ENCODE data around the gene NCKAP5.

The NCKAP5 gene

GRCh38 chr2:133486771-133487191 is 81.5 kb downstream of the NCKAP5 start:
- no peak for DNase-seq (ENCODE audit: low read depth)
- no peak overlapping the region for H3K4me3 ChIP-seq (ENCODE audit: low read length)
- TF ChIP-seq, protein P1, sequence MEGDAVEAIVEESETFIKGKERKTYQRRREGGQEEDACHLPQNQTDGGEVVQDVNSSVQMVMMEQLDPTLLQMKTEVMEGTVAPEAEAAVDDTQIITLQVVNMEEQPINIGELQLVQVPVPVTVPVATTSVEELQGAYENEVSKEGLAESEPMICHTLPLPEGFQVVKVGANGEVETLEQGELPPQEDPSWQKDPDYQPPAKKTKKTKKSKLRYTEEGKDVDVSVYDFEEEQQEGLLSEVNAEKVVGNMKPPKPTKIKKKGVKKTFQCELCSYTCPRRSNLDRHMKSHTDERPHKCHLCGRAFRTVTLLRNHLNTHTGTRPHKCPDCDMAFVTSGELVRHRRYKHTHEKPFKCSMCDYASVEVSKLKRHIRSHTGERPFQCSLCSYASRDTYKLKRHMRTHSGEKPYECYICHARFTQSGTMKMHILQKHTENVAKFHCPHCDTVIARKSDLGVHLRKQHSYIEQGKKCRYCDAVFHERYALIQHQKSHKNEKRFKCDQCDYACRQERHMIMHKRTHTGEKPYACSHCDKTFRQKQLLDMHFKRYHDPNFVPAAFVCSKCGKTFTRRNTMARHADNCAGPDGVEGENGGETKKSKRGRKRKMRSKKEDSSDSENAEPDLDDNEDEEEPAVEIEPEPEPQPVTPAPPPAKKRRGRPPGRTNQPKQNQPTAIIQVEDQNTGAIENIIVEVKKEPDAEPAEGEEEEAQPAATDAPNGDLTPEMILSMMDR (IDR thresholded peaks at IDR 0.05; ENCODE audit: insufficient read depth, low read depth, low read length, missing control alignments), result no peak

DNA sequence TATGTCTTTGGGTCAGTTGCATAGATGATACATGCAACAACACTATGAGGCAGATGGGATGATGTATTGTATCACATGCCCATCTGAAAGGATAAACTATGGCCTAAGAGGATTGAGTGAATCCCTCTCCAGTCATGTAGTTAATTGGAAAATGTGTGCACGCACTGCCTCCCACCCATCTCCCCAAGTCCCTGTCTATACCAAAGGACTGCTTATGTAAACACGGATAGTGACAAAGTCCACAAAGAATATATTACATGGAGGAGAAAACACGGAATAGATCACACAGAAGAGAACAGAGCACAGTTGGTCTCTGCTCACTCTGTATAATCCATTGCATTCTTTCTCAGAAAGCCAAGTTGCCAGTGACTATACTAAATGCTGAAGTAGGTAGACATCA is 82.4 kb downstream of the NCKAP5 start:
- no peak for DNase-seq (ENCODE audit: low read depth)
- TF ChIP-seq, protein P1 (IDR thresholded peaks at IDR 0.05; ENCODE audit: insufficient read depth, low read depth, low read length, missing control alignments), result no peak

GRCh38 chr2:133484784-133485183 is 83.5 kb downstream of the NCKAP5 start:
- TF ChIP-seq, protein P1 (IDR thresholded peaks at IDR 0.05; ENCODE audit: insufficient read depth, low read depth, low read length, missing control alignments), result no peak
- no peak overlapping the region for H3K4me3 ChIP-seq (ENCODE audit: low read length)
- DNase-seq (ENCODE audit: low read depth), result no peak

More for the DNA sequence above, 82.4 kb downstream of the NCKAP5 start:
- no peak overlapping the region for H3K4me3 ChIP-seq (ENCODE audit: low read length)

- TF ChIP-seq, protein P1 (IDR thresholded peaks at IDR 0.05; ENCODE audit: insufficient read depth, low read depth, low read length, missing control alignments), result no peak
- no peak for DNase-seq (ENCODE audit: low read depth)
- no peak overlapping the region for H3K4me3 ChIP-seq (ENCODE audit: low read length)
Observed at GRCh38 chr2:133484106-133484505, 84.2 kb downstream of the NCKAP5 start.

GRCh38 chr2:133483181-133483580 is 85.1 kb downstream of the NCKAP5 start:
- H3K4me3 ChIP-seq (ENCODE audit: low read length), result no peak overlapping the region
- TF ChIP-seq, protein P1 (IDR thresholded peaks at IDR 0.05; ENCODE audit: insufficient read depth, low read depth, low read length, missing control alignments), result no peak
- no peak for DNase-seq (ENCODE audit: low read depth)

- peak; percentile 83 for DNase-seq (ENCODE audit: low read depth)
- no peak overlapping the region for H3K4me3 ChIP-seq (ENCODE audit: low read length)
- TF ChIP-seq, protein P1 (IDR thresholded peaks at IDR 0.05; ENCODE audit: insufficient read depth, low read depth, low read length, missing control alignments), result no peak
Observed at GRCh38 chr2:133480707-133481429, 87.4 kb downstream of the NCKAP5 start.

GRCh38 chr2:133477616-133477990 is 90.7 kb downstream of the NCKAP5 start:
- TF ChIP-seq, protein P1 (IDR thresholded peaks at IDR 0.05; ENCODE audit: insufficient read depth, low read depth, low read length, missing control alignments), result no peak
- H3K4me3 ChIP-seq (ENCODE audit: low read length), result no peak overlapping the region
- peak; percentile 96 for DNase-seq (ENCODE audit: low read depth)
